SK-N-SH (cell line): ENCODE data around the gene JAKMIP1. TPM values are rescaled to one million over a fixed set of nuclear protein-coding genes. Genes with fewer than 3 reads are reported as not detected.
A peak's percentile ranks its signal among the peaks of the same experiment; 100 is the strongest.

ENCODE experiments used
- CTCF ChIA-PET: fragments of 300-600, 350-600 bp; formaldehyde crosslinking; extraction: SDS; loops from one replicate; lab custom pipeline; 2021; lab: Yijun Ruan, JAX
- POLR2A ChIA-PET: fragments of 350-600 bp; sonication (Branson Sonifier 250); formaldehyde crosslinking; extraction: SDS; loops from one replicate; lab custom pipeline; 2020; ENCODE audit warnings: antibody characterized with exemption, inconsistent platforms; lab: Yijun Ruan, JAX
- DNase-seq: peaks from one replicate; pipeline ENCODE4 v3.0.0; 2012
- H2AFZ ChIP-seq: fragments of 200-600 bp; sonication (generic); 2 replicates; pipeline ENCODE4 v1.8.1; 2016; ENCODE audit warnings: antibody characterized with exemption, mild to moderate bottlenecking, low read depth
- H3F3A ChIP-seq: fragments of 200-600 bp; sonication (generic); replicated peaks from 2 replicates; pipeline ENCODE3; 2016; ENCODE audit warnings: antibody characterized with exemption, mild to moderate bottlenecking; ENCODE audit not compliant: insufficient read depth
- H3K27ac ChIP-seq, 2 experiments: fragments of 200-500 bp in 1 of 2; fragments of 200-600 bp in 1 of 2; sonication (Bioruptor generic) in 1 of 2; sonication (generic), shearing (Covaris generic) in 1 of 2; 2 replicates each; pipeline versions ENCODE4 v1.5.1 to v1.6.1; 2014 to 2016; ENCODE audit warnings: low read depth in 2 of 2, inconsistent platforms in 1 of 2, low read length in 1 of 2, mild to moderate bottlenecking in 1 of 2, mixed read lengths in 1 of 2
- H3K27me3 ChIP-seq: fragments of 200-600 bp; sonication (generic), shearing (Covaris generic); 2 replicates; pipeline ENCODE4 v1.6.1; 2016; ENCODE audit warnings: mixed run types; ENCODE audit not compliant: insufficient read depth
- H3K36me3 ChIP-seq, 2 experiments: fragments of 200-500 bp in 1 of 2; fragments of 200-600 bp in 1 of 2; sonication (Bioruptor generic) in 1 of 2; sonication (generic) in 1 of 2; replicated peaks in 1 of 2; 2 replicates each; pipeline versions ENCODE3 to v1.5.1; 2014 to 2016; ENCODE audit warnings: low read length in 1 of 2, mild to moderate bottlenecking in 1 of 2; ENCODE audit not compliant: insufficient read depth in 2 of 2, control insufficient read depth in 1 of 2
- H3K4me1 ChIP-seq, 2 experiments: fragments of 200-500 bp in 1 of 2; fragments of 200-600 bp in 1 of 2; sonication (Bioruptor generic) in 1 of 2; sonication (generic), shearing (Covaris generic) in 1 of 2; 2 replicates each; pipeline versions ENCODE4 v1.5.1 to v1.6.1; 2014 to 2016; ENCODE audit warnings: low read depth in 1 of 2, low read length in 1 of 2, mixed run types in 1 of 2; ENCODE audit not compliant: insufficient read depth in 2 of 2, control insufficient read depth in 1 of 2
- H3K4me2 ChIP-seq: fragments of 200-600 bp; sonication (generic), shearing (Covaris generic); 2 replicates; pipeline ENCODE4 v1.6.1; 2017; ENCODE audit warnings: mixed run types
- H3K4me3 ChIP-seq, 2 experiments: fragments of 200-500 bp in 1 of 2; fragments of 200-600 bp in 1 of 2; sonication (Bioruptor generic) in 1 of 2; sonication (generic), shearing (Covaris generic) in 1 of 2; 2 replicates each; pipeline versions ENCODE4 v1.5.1 to v1.8.1; 2014 to 2016; ENCODE audit warnings: low read depth in 2 of 2, inconsistent platforms in 1 of 2, low read length in 1 of 2, mild to moderate bottlenecking in 1 of 2, mixed read lengths in 1 of 2, moderate library complexity in 1 of 2
- H3K79me2 ChIP-seq: fragments of 200-600 bp; sonication (generic); 2 replicates; pipeline ENCODE4 v1.8.1; 2017; ENCODE audit warnings: mild to moderate bottlenecking; ENCODE audit not compliant: insufficient read depth
- H3K9ac ChIP-seq: fragments of 200-600 bp; sonication (generic); 2 replicates; pipeline ENCODE4 v1.6.1; 2017; ENCODE audit warnings: mixed run types
- H3K9me2 ChIP-seq: fragments of 200-600 bp; sonication (generic); 2 replicates; pipeline ENCODE4 v1.6.1; 2017; ENCODE audit warnings: mixed run types
- H3K9me3 ChIP-seq: fragments of 200-600 bp; sonication (generic); 2 replicates; pipeline ENCODE4 v1.6.1; 2017; ENCODE audit warnings: mixed run types, mild to moderate bottlenecking, moderate library complexity
- H4K20me1 ChIP-seq: fragments of 200-600 bp; sonication (generic); 2 replicates; pipeline ENCODE4 v1.6.1; 2017; ENCODE audit warnings: mild to moderate bottlenecking, mixed run types; ENCODE audit not compliant: insufficient read depth
- EZH2phosphoT487 ChIP-seq: fragments of 200-600 bp; sonication (generic); IDR thresholded peaks from 2 replicates; pipeline ENCODE4 v1.6.1; 2017; ENCODE audit warnings: low read depth, mixed run types, mild to moderate bottlenecking, antibody characterized with exemption, moderate library complexity, borderline replicate concordance
- FOXM1 ChIP-seq: IDR thresholded peaks from 2 replicates; pipeline ENCODE4 v1.4.0; 2012; ENCODE audit warnings: low read depth, mild to moderate bottlenecking
- GABPA ChIP-seq: IDR thresholded peaks from 2 replicates; pipeline ENCODE4 v1.4.0; 2012; ENCODE audit warnings: low read depth, mild to moderate bottlenecking
- IRF3 ChIP-seq: fragments of 150-350 bp; IDR thresholded peaks from 2 replicates; pipeline ENCODE4 v1.6.1; 2016; ENCODE audit warnings: mild to moderate bottlenecking, low read depth, low read length
- JUND ChIP-seq: IDR thresholded peaks from 2 replicates; pipeline ENCODE4 v1.4.0; 2012
- MEF2A ChIP-seq: IDR thresholded peaks from 2 replicates; pipeline ENCODE4 v1.4.0; 2012; ENCODE audit warnings: low read depth, borderline replicate concordance
- MXI1 ChIP-seq: IDR thresholded peaks from 2 replicates; pipeline ENCODE4 v1.6.1; 2012; ENCODE audit warnings: mild to moderate bottlenecking, low read depth, low read length, improper control_type of control experiment
- NFIC ChIP-seq: IDR thresholded peaks from 2 replicates; pipeline ENCODE4 v1.4.0; 2012; ENCODE audit warnings: borderline replicate concordance
- NRF1 ChIP-seq: IDR thresholded peaks from 2 replicates; pipeline ENCODE4 v1.6.1; 2012; ENCODE audit warnings: low read depth, mild to moderate bottlenecking, low read length
- RAD21 ChIP-seq: IDR thresholded peaks from 2 replicates; pipeline ENCODE4 v1.6.1; 2012; ENCODE audit warnings: mild to moderate bottlenecking, low read length
- RFX5 ChIP-seq: IDR thresholded peaks from 2 replicates; pipeline ENCODE4 v1.6.1; 2012; ENCODE audit warnings: mild to moderate bottlenecking, improper control_type of control experiment, low read length
- RXRA ChIP-seq: IDR thresholded peaks from 2 replicates; pipeline ENCODE4 v1.4.0; 2012; ENCODE audit warnings: low read depth, mild to moderate bottlenecking, borderline replicate concordance
- SIN3A ChIP-seq: IDR thresholded peaks from 2 replicates; pipeline ENCODE4 v1.6.1; 2012; ENCODE audit warnings: low read depth, mild to moderate bottlenecking, low read length, moderate library complexity, borderline replicate concordance
- TCF12 ChIP-seq: IDR thresholded peaks from 2 replicates; pipeline ENCODE4 v1.4.0; 2012
- TEAD4 ChIP-seq: IDR thresholded peaks from 2 replicates; pipeline ENCODE4 v1.4.0; 2012; ENCODE audit warnings: mild to moderate bottlenecking, borderline replicate concordance; ENCODE audit not compliant: insufficient read depth
- USF1 ChIP-seq: IDR thresholded peaks from 2 replicates; pipeline ENCODE4 v1.4.0; 2012; ENCODE audit warnings: low read depth, borderline replicate concordance
- YY1 ChIP-seq: IDR thresholded peaks from 2 replicates; pipeline ENCODE4 v1.4.0; 2012; ENCODE audit warnings: low read depth, mild to moderate bottlenecking
- ZBTB33 ChIP-seq: IDR thresholded peaks from 2 replicates; pipeline ENCODE4 v1.4.0; 2012; ENCODE audit warnings: low read depth, borderline replicate concordance
- WGBS: methylation state at CpG from one replicate; pipeline ENCODE4 v1.1.6; 2017; ENCODE audit warnings: low lambda C conversion rate; 5-methylcytosine and 5-hydroxymethylcytosine counted together
- polyA plus RNA-seq, 3 experiments: library from polyadenylated mRNA; depleted of rRNA; stranded (reverse); fragments of >200 nt; gene quantifications; 2 replicates each; pipeline ENCODE4 v1.2.3, GENCODE V29; 2012
- TF ChIP-seq, protein P1 (sequence below): fragments of 150-350 bp; IDR thresholded peaks from 2 replicates; pipeline ENCODE4 v1.6.1; 2017; ENCODE audit warnings: antibody characterized with exemption, low read length, low read depth, borderline replicate concordance
- TF ChIP-seq, protein P2 (sequence below): IDR thresholded peaks from 2 replicates; pipeline ENCODE4; 2012

The JAKMIP1 gene
- polyA plus RNA-seq, 1 of the 3 experiments (the other 2 are of a cell fraction), result 0.54 TPM

DNA sequence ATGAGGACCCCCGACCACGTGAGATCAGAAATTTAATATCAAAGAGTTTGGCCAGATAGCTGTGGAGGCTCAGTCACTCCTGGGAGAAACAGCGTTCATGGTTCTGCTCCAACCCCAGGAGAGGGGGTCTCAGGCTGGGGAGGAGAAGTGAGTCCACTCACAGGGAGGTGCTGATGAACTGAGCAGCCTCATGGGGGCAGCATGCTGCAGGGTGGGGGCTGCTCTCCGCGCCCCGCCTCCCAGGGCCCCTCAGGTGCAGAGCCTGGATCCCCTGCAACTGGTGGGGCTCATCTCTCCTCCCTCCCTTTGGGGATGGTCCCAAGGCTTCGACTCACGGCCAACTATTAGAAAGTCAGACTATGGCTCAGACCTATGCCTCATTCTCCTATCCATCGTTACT is 155.5 kb downstream of the JAKMIP1 start:
- no peak overlapping the region for H3K9ac ChIP-seq
- peak; percentile 66 for DNase-seq
- no peaks in the 10 kb centered on the region for H3K9me2 ChIP-seq
- no peak overlapping the region for H3K4me3 ChIP-seq
- no peaks in the 10 kb centered on the region for H3K27me3 ChIP-seq
- CTCF ChIA-PET, result interaction anchor here (0.9 to 1.0 kb wide), 2 partner anchors 47 to 502 kb away, joined by 3 read pairs; no protein-coding TSS in a partner anchor
- no peak overlapping the region for H3K27ac ChIP-seq
- H3K36me3 ChIP-seq, result no peaks in the 10 kb centered on the region
- POLR2A ChIA-PET, result no interaction called here
- no peak; the same call in 1 of the 2 replicates for TF ChIP-seq RAD21
- no peak for TF ChIP-seq EZH2phosphoT487
- TF ChIP-seq YY1, result no peak
- no peak for TF ChIP-seq GABPA
- no peak for TF ChIP-seq FOXM1
- TF ChIP-seq JUND, result no peak
- TF ChIP-seq ZBTB33, result no peak
- no peak for TF ChIP-seq MEF2A
- no peak for TF ChIP-seq TEAD4
- no peak for TF ChIP-seq RXRA
- TF ChIP-seq, all 33 proteins: peak for 0
- no peaks in the 10 kb centered on the region for H3F3A ChIP-seq
- H3K4me1 ChIP-seq, result no peaks in the 10 kb centered on the region
- no peaks in the 10 kb centered on the region for H3K9me3 ChIP-seq
- no peaks in the 10 kb centered on the region for H4K20me1 ChIP-seq
- H3K79me2 ChIP-seq, result no peaks in the 10 kb centered on the region
- 38% methylated on average over 6 of the region's 9 CpGs for WGBS
- no peak overlapping the region for H2AFZ ChIP-seq
- no peak overlapping the region for H3K4me2 ChIP-seq

- Histone ChIP-seq H3K4me1 (no peaks in the 10 kb centered on the region), H3K9me3 (no peaks in the 10 kb centered on the region), H3K4me2 (no peak overlapping the region), H3K9me2 (no peaks in the 10 kb centered on the region), H3K36me3 (no peaks in the 10 kb centered on the region), H3K9ac (no peak overlapping the region), H2AFZ (no peak overlapping the region), H3F3A (no peaks in the 10 kb centered on the region), H3K4me3 (no peak overlapping the region), H3K79me2 (no peaks in the 10 kb centered on the region), H4K20me1 (no peaks in the 10 kb centered on the region), H3K27ac (no peak overlapping the region), H3K27me3 (no peaks in the 10 kb centered on the region)
- ChIA-PET CTCF (interaction anchor here (0.9 to 2.2 kb wide), 3 partner anchors 46 to 502 kb away, joined by 3 to 6 read pairs (median 3); no protein-coding TSS in a partner anchor), POLR2A (no interaction called here)
- WGBS, result 57% methylated on average over 9 of the region's 9 CpGs
- DNase-seq, result no peak
- TF ChIP-seq YY1 (no peak), SIN3A (no peak), TCF12 (no peak), FOXM1 (no peak), ZBTB33 (no peak), USF1 (no peak), RFX5 (no peak), NRF1 (no peak), GABPA (no peak), NFIC (no peak), MXI1 (no peak), EZH2phosphoT487 (no peak), IRF3 (no peak), MEF2A (no peak)
- TF ChIP-seq, protein P1, sequence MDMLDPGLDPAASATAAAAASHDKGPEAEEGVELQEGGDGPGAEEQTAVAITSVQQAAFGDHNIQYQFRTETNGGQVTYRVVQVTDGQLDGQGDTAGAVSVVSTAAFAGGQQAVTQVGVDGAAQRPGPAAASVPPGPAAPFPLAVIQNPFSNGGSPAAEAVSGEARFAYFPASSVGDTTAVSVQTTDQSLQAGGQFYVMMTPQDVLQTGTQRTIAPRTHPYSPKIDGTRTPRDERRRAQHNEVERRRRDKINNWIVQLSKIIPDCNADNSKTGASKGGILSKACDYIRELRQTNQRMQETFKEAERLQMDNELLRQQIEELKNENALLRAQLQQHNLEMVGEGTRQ, result no peak
- TF ChIP-seq, protein P2, sequence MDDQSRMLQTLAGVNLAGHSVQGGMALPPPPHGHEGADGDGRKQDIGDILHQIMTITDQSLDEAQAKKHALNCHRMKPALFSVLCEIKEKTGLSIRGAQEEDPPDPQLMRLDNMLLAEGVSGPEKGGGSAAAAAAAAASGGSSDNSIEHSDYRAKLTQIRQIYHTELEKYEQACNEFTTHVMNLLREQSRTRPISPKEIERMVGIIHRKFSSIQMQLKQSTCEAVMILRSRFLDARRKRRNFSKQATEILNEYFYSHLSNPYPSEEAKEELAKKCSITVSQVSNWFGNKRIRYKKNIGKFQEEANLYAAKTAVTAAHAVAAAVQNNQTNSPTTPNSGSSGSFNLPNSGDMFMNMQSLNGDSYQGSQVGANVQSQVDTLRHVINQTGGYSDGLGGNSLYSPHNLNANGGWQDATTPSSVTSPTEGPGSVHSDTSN, result no peak
Observed at GRCh38 chr4:6044276-6044675, 156.1 kb downstream of the JAKMIP1 start.
